Melanocyte of skin (primary cell): ENCODE results near the gene TUB. TPM values are rescaled to one million over a fixed set of nuclear protein-coding genes. Genes with fewer than 3 reads are reported as not detected.

Experiments used
- total RNA-seq, 2 donors: library from RNA; depleted of rRNA; stranded (reverse); fragments of >200 nt; gene quantifications; 2 replicates each; pipeline ENCODE4 v1.2.3, GENCODE V29; 2012

The TUB gene, protein sequence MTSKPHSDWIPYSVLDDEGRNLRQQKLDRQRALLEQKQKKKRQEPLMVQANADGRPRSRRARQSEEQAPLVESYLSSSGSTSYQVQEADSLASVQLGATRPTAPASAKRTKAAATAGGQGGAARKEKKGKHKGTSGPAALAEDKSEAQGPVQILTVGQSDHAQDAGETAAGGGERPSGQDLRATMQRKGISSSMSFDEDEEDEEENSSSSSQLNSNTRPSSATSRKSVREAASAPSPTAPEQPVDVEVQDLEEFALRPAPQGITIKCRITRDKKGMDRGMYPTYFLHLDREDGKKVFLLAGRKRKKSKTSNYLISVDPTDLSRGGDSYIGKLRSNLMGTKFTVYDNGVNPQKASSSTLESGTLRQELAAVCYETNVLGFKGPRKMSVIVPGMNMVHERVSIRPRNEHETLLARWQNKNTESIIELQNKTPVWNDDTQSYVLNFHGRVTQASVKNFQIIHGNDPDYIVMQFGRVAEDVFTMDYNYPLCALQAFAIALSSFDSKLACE
- 10 to 100 TPM in 1 of 2 donors, 1 to 10 TPM in 1; 7.7 to 11.0 TPM for total RNA-seq

DNA sequence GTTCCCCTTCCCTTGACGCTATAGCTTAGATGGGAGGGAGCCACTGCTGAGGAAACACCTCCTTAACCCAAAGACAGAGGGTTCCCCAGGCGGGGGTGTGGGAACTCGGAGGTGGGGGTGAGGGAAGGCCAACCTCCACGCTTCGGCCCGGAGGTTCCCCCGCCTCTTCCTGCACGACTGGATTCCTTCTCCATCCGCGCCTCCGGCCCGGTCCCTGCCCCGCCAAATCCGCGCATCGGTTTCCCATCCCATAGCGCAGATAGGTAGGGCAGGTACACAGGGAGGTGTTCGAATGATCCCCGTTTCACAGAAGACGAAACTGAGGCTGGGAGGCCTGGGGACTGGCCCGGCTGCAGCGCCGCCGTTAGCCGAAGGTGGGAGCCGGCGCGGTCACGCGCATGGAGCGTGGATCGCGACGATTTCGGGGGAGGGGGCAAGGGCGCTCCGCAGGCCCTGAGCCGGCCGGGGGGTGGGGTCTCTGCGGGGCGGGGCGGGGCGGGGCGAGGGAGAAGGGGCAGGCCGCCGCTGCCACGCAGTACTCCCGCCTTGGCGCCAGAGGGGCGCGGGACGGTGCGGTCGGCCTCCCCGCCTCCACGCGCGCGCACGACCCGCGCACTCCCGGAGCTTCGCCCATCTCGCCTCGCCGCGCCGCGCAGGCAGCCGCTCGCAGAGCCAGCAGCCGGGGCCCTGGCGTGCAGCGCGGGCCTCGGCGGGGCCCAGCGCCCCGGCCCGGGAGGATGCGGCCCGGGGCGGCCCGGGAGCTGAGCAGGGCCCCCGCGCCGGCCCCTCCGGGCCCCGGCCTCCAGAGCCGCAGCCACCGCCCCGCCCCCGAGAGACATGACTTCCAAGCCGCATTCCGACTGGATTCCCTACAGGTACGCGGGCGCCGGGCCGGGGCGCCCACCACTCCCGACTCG is at the start of gene TUB:
TSS of gene TUB (plus strand) at position 538 of the 917 bp plus-strand sequence. CDS start at position 838, 300 bp downstream.

Other genes starting within 250 kb of the TUB start
- not detected for gene OR10A6, start 149.9 kb upstream of the TUB start, total RNA-seq
- not detected for gene OR10A3, start 139.5 kb upstream of the TUB start, total RNA-seq
- gene NLRP10, start 115.8 kb upstream of the TUB start, total RNA-seq, result not detected
- gene EIF3F, start 93.9 kb upstream of the TUB start, total RNA-seq, result 100 to 1,000 TPM in 1 of 2 donors, 10 to 100 TPM in 1; 97.0 to 143 TPM
- under 1 TPM in 1 of 2 donors, not detected in 1; under 0.01 TPM for gene RIC3, start 87.8 kb downstream of the TUB start, total RNA-seq
- gene LMO1, start 182.7 kb downstream of the TUB start, total RNA-seq, result not detected